Measurements from ENCODE around the gene OTOP2.

OTOP2 gene

GRCh38 chr17:74947041-74947754 lies 23.1 kb downstream of the OTOP2 start:
- DNase-seq, result no peak
- no peaks in the 10 kb centered on the region for H4K20me1 ChIP-seq (ENCODE audit: insufficient read depth, low read length)
- no peaks in the 10 kb centered on the region for H3K36me3 ChIP-seq (ENCODE audit: insufficient read depth, low read length)
- H3K9ac ChIP-seq (ENCODE audit: low read depth, low read length), result no peak overlapping the region
- H3K4me2 ChIP-seq (ENCODE audit: insufficient read depth, low read length), result no peak overlapping the region
- H2AFZ ChIP-seq (ENCODE audit: low read depth, low read length), result no peak overlapping the region
- TF ChIP-seq CTCF (IDR thresholded peaks at IDR 0.05; ENCODE audit: borderline replicate concordance, extremely low read depth, low read length, poor library complexity, severe bottlenecking), result no peak
- TF ChIP-seq EZH2 (IDR thresholded peaks at IDR 0.05; ENCODE audit: borderline replicate concordance, low read depth, low read length, severe bottlenecking), result no peak
- H3K79me2 ChIP-seq (ENCODE audit: insufficient read depth, low read length), result no peaks in the 10 kb centered on the region
- no peaks in the 10 kb centered on the region for H3K4me1 ChIP-seq (ENCODE audit: insufficient read depth, low read length)
- H3K27me3 ChIP-seq (ENCODE audit: insufficient read depth, low read length, poor library complexity), result peaks cover 8% of the 10 kb centered on the region
- no peaks in the 10 kb centered on the region for H3K9me3 ChIP-seq (ENCODE audit: insufficient read depth, low read length, severe bottlenecking)
- no peak overlapping the region for H3K4me3 ChIP-seq (ENCODE audit: low read depth in 1 of 2, low read length in 2 of 2)
- H3K27ac ChIP-seq (ENCODE audit: low read length), result no peak overlapping the region
- no peak for ATAC-seq (ENCODE audit: insufficient read depth, low read depth)

- H2AFZ ChIP-seq (ENCODE audit: low read depth, low read length), result no peak overlapping the region
- H3K27ac ChIP-seq (ENCODE audit: low read length), result no peak overlapping the region
- no peaks in the 10 kb centered on the region for H4K20me1 ChIP-seq (ENCODE audit: insufficient read depth, low read length)
- H3K4me2 ChIP-seq (ENCODE audit: insufficient read depth, low read length), result no peak overlapping the region
- no peak overlapping the region for H3K4me3 ChIP-seq (ENCODE audit: low read depth in 1 of 2, low read length in 2 of 2)
- TF ChIP-seq EZH2 (IDR thresholded peaks at IDR 0.05; ENCODE audit: borderline replicate concordance, low read depth, low read length, severe bottlenecking), result no peak
- TF ChIP-seq CTCF (IDR thresholded peaks at IDR 0.05; ENCODE audit: borderline replicate concordance, extremely low read depth, low read length, poor library complexity, severe bottlenecking), result no peak
- H3K4me1 ChIP-seq (ENCODE audit: insufficient read depth, low read length), result no peaks in the 10 kb centered on the region
- ATAC-seq (ENCODE audit: insufficient read depth, low read depth) (no peak), DNase-seq (no peak)
- H3K36me3 ChIP-seq (ENCODE audit: insufficient read depth, low read length), result no peaks in the 10 kb centered on the region
- H3K27me3 ChIP-seq (ENCODE audit: insufficient read depth, low read length, poor library complexity), result peaks cover 8% of the 10 kb centered on the region
- no peaks in the 10 kb centered on the region for H3K79me2 ChIP-seq (ENCODE audit: insufficient read depth, low read length)
- H3K9ac ChIP-seq (ENCODE audit: low read depth, low read length), result no peak overlapping the region
- H3K9me3 ChIP-seq (ENCODE audit: insufficient read depth, low read length, severe bottlenecking), result no peaks in the 10 kb centered on the region
Observed at GRCh38 chr17:74949455-74950115, 25.5 kb downstream of the OTOP2 start.

- no peak for DNase-seq
Observed at GRCh38 chr17:74950207-74950606, 26.1 kb downstream of the OTOP2 start.

More at GRCh38 chr17:74950207-74950606, 26.1 kb downstream of the OTOP2 start:
- no peaks in the 10 kb centered on the region for H3K79me2 ChIP-seq (ENCODE audit: insufficient read depth, low read length)
- H3K9me3 ChIP-seq (ENCODE audit: insufficient read depth, low read length, severe bottlenecking), result no peaks in the 10 kb centered on the region
- H2AFZ ChIP-seq (ENCODE audit: low read depth, low read length), result no peak overlapping the region
- TF ChIP-seq CTCF (IDR thresholded peaks at IDR 0.05; ENCODE audit: borderline replicate concordance, extremely low read depth, low read length, poor library complexity, severe bottlenecking) (no peak), EZH2 (IDR thresholded peaks at IDR 0.05; ENCODE audit: borderline replicate concordance, low read depth, low read length, severe bottlenecking) (no peak)
- no peak overlapping the region for H3K27ac ChIP-seq (ENCODE audit: low read length)
- peaks cover 8% of the 10 kb centered on the region for H3K27me3 ChIP-seq (ENCODE audit: insufficient read depth, low read length, poor library complexity)
- no peak for ATAC-seq (ENCODE audit: insufficient read depth, low read depth)
- no peak overlapping the region for H3K9ac ChIP-seq (ENCODE audit: low read depth, low read length)
- no peaks in the 10 kb centered on the region for H3K4me1 ChIP-seq (ENCODE audit: insufficient read depth, low read length)
- H3K36me3 ChIP-seq (ENCODE audit: insufficient read depth, low read length), result no peaks in the 10 kb centered on the region
- no peak overlapping the region for H3K4me2 ChIP-seq (ENCODE audit: insufficient read depth, low read length)
- no peaks in the 10 kb centered on the region for H4K20me1 ChIP-seq (ENCODE audit: insufficient read depth, low read length)
- no peak overlapping the region for H3K4me3 ChIP-seq (ENCODE audit: low read depth in 1 of 2, low read length in 2 of 2)

Data from DND-41 (cell line).